Globus pallidus (tissue), 1 donor: ENCODE data around the gene DIPK2B.

Experiments
- DNase-seq: peaks from one replicate; pipeline ENCODE4 v3.0.0-alpha.2; 2015; ENCODE audit warnings: low spot score

Gene DIPK2B, protein sequence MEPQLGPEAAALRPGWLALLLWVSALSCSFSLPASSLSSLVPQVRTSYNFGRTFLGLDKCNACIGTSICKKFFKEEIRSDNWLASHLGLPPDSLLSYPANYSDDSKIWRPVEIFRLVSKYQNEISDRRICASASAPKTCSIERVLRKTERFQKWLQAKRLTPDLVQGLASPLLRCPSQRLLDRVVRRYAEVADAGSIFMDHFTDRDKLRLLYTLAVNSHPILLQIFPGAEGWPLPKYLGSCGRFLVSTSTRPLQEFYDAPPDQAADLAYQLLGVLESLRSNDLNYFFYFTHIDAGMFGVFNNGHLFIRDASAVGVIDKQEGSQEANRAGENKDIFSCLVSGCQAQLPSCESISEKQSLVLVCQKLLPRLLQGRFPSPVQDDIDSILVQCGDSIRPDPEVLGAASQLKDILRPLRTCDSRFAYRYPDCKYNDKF

DNA sequence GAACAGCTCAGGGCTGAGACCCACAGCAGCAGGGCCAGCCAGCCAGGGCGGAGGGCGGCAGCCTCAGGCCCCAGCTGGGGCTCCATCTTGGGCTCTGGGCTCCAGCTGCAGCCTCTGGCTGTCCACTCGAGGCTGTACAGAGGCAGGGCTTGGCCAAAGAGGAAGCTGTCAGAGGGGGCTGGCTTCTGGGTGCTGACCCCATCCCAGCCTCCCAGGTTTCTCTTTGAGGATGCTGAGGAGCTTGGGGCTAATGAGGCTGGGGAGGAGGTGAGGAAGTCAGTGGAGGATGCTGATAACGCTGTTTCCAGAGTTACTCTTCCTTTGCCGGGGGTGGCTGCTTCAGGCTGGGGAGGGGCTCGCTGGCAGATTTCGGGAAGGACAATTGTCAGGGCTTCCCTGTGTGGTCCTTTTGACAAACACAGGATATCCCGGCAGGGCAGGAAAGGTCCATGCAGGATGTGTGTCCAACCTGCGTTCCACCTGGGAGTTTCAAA is at the start of gene DIPK2B:
Gene DIPK2B (minus strand): TSS at position 136 of the 494 bp plus-strand sequence. CDS start 50 bp downstream, at position 86.
- DNase-seq: no peak

DNA sequence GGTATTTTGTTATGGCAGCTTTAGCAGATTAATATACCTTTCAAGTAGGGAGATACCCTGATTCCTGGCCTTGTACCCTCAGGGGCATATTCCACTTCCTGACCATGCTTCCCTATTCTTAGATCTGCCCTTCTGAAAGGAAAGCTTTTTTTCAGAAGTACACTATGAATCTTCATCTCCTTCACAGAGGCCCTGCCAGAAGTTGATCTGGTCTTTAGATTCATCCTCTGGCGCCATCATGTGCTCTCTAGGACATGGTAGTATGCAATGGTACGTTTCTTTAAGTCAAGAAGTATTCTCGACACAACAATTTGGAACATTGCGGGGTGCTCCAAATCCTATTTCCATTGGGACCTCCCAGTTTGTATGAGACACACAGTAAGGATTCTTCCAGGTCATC is 39.6 kb upstream of the DIPK2B start:
- peak; percentile 8 for DNase-seq

DNA sequence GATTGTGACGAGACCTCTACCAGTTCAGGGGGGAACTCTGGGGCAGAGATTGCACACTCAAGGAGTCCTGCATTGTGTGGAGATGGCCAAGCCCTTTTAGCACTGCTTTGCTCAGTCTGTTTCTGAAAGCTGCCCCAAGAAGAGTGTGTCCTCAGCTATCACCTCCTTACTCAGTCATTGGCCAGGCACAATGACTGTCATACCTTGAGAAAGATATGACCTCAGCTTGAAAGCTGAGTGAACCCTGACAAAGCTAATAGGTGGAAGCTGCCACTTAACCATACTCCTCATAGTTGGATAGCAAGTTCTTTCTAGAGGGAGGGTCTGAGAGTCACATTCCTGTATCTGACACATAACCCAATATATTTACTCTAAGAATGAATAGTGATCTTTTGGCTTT is 37.8 kb upstream of the DIPK2B start:
- no peak for DNase-seq

DNA sequence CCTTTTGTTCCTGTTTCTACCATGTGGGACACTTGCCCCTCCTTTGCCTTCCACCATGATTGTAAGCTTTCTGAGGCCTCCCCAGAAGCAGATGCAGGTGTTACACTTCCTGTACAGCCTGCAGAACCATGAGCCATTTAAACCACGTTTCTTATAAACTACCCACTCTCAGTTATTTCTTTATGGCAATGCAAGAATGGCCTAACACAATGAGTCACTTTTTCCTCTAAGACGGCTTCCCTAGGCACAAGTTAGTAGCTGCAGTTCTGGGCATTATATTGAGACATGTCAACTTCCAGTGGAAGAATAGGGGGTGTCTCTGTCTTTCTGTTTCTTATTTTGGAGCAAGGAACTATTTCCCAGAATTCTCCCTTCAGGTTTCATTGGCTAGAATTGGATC is 32.9 kb upstream of the DIPK2B start:
- no peak for DNase-seq

DNA sequence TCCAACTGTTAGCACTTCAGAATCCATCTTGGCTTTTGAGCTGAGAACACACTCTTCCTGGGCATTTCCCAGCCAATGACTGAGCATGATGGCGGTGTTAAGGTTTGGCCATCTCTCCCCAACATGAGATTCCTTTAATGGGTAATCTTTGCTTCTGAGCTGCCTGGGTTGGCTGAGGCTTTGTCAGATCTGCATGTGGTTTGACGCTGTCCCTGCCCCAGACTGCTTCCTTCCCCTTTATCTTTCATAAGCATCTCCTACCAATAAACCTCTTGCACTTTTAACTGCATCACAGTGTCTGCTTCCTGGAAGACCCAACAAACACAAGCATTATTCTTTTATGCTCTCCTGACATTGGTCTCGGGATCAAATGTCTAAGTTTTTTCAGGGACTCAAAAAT is 31.5 kb upstream of the DIPK2B start:
- DNase-seq: no peak

DNA sequence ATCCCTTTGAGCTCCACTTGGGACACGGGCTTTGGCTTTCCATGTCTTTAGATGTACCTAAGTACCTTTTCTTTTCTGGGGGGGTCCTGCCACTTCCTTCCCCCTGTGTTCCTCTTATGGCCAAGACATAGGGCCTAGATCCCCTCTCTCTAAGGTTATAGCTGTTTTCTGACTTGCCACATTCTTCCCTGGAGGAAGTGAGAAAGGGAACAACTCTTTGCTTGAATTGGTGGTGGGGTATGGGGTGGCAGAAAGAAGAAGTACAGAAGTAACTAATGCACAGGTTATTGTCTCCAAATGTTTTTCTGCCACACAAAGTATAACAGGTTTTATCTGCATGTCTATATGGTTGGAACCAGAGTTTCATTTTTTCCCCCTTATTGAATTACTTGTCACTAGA is 29.7 kb upstream of the DIPK2B start:
- DNase-seq: peak; percentile 11

DNA sequence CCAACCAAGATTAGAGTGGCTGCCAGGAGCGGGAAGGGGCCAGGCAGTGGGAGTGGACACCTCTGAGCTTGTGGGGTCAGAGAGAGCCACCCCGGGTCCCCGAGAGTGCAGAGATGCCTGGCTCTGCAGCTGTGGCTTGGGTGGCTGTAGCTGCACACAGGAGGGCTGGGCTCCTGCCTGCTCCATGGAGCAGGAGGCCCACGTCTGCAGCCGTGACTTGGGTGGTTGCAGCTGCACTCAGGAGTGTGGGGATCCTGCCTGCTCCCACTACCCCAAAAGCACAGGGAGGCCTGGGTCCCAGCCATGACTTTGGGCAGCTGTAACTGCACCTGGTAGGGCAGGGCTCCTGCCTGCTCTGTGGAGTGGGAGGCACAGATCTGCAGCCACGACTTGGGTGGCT is 28.7 kb upstream of the DIPK2B start:
- no peak for DNase-seq

DNA sequence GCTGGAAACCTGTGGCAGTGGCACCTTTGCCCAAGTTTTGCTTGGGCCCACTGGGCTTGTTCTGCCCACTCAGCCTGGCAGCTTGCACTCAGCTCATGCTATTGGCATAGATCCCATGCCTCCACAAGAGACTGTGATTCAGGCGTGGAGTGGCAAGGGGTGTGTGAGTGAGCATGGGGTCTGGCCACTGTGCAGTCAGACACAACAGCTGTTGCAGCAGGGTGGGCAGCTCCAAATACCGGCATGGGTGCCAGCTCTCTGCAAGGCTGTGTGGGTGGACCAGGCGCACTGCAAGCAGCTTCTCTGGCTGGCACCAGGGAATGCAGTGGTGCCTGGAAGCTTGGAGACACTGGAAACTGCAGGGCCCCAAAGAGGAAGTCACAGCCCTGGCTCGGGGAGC is 27.4 kb upstream of the DIPK2B start:
- no peak for DNase-seq

DNA sequence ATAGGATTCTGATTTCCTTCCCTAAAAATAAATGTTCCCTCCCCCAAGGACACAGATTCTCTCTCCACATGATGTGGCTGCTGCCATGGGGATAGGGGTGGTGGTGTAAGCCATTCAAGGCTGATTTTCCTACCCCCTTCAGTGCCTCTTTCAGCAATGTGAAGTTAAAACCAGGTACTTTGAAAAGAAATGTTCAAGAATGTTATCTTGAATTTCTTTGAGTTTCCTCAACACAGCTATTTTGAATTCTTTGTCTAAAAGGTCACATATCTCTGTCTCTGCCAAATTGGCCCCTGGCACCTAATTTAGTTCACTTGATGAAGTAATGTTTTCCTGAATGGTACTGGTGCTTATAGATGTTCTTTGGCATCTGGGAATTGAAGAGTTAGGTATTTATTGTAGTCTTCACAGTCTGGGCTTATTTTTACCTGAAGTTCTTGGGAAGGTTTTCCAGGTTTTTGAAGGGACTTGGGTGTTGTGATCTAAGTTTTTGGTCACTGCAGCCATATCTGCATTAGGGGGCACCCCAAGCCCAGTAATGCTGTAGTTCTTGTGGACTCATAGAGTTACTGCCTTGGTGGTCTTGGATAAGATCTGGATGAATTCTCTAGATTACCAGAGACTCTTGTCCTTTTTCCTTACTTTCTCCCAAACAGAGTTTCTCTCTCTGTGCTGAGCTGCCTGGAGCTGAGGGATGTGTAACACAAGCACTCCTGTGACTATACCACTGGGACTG is 7.6 kb upstream of the DIPK2B start:
- no peak for DNase-seq

DNA sequence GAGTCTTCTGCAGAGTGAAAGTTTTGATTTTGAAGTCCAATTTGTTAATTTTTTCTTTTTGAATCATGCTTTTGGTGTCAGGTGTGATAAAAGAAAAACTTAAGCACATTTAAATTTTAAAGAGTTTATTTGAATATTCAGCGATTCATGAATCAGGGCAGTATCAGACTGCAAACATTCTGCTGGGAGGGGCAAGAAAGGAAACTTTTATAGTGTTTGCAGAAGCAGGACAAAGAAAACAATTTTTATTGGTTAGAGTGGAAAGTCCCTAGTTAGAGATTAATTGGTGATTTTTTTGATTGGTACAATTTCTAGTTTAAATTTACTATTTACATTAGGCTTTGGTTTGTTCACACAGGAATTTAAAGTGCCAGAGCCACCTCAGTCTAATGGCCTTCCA is 1.5 kb upstream of the DIPK2B start:
- DNase-seq: no peak

DNA sequence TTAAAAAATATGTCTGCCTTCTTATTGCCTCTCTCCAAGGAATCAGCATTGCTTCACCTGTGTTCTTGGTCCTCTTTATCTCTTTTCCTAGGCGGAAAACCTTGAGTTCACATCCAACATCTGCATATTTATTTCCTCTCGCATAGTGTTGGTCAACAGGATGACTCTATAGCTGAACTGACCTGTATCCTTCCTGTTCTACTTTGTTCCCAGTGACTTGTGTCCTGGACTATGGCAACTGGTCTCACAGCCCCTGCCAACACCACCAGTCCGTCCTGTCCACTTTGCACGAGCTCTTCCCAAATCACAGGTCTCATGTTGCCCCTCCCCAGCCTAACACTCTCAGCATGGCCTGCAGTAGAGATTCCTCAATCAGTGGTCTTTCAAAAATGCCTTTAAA is 2.0 kb downstream of the DIPK2B start:
- no peak for DNase-seq

DNA sequence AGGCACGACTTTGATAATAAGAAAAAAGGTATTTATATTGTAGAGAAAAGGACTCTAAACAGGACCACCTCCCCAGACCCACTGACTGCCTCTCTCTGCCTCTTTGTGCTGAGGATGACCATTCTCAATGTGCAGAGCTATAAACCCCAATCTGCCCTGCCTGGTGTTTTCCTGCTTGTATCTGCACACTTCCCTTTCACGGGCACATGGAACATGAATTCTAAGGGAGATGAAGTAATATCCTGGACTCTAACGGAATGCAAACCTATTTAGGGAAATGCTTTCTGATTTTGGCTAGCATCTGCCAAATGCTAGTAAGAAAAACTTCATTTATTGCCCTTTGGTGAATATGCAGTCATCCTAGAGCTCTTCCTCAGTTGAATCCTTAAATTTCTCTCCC is 2.4 kb downstream of the DIPK2B start:
- DNase-seq: no peak

DNA sequence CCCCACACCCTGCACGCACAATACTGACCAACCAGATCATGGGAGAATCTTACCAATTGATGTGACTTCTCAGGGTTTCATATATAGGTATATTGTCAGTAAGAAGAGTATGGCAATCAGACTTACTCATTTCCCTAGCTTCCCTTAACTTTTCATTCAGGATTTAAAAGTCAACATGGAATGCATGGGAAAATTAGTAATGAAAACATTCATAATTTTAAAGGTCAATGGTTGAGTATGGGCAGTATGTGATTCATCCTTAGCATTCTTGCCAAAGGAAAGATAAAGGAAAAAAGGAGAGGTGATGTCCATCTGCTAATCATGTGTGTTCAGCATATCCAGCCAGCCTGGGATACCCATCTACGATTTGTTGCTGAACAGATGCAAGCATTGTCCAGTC is 4.0 kb downstream of the DIPK2B start:
- no peak for DNase-seq

DNA sequence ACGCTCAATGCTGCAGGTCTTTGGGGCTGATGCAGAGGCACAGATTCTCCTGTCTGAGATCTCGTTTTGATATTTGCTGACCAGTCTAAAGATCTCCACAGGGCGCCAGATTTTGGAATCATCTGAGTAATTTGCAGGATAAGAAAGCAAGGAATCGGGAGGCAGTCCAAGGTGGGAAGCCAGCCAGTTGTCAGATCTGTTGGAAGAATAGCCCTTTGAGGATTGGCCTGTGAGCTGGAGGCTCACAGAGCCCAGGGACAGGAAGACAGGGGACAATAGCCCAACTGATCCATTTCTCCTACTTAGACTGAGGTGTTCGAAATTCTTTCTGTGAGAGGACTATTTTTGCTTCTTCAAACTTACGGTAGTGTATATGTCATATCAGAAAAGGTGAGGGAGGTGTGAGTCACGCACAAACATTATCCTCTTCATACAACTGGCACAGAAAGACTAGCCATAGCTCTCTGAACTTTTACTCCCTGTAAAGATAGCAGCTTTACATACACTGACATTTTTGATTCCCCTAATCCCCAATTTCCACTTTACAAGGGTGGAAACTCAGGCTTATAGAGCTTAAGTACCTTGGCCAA is 8.8 kb downstream of the DIPK2B start:
- DNase-seq: peak; percentile 83

DNA sequence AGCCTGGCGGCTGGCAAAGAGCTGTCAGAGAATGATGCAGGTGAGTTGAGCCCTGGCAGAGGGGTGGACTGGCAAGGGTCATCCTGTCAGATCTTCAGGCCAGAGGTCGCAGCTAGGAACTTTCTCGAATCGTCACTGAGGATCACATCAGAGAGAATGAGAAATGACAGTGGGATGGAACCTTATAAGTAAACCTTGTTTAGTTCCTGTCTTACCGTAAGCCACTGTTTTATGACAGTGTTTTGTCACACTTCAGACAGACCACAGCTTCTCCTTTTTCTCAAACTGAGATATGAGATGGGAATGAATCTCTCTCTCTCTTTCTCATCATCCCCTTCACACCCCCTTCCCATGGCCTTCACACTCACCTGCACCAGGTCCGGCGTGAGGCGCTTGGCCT is 9.3 kb downstream of the DIPK2B start:
- no peak for DNase-seq

DNA sequence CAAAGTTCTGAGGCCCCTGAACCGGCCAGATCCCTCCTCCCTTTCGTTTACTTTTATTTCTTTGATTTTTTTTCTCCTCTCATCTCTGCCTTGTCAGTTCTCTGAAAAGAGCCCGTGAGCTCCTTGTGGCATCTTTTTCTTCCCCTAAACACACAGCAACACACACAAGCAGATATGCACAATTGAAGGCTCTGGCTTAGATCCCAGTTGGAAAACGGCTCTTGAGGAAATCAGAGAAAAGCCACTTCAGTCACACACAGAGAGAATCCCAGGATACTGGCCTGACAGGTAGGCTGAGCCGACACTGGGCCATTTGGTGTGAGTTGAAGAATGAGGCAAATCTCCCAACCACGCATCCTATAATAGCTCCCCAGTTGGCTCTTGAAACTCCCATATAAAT is 12.9 kb downstream of the DIPK2B start:
- peak; percentile 55 for DNase-seq

DNA sequence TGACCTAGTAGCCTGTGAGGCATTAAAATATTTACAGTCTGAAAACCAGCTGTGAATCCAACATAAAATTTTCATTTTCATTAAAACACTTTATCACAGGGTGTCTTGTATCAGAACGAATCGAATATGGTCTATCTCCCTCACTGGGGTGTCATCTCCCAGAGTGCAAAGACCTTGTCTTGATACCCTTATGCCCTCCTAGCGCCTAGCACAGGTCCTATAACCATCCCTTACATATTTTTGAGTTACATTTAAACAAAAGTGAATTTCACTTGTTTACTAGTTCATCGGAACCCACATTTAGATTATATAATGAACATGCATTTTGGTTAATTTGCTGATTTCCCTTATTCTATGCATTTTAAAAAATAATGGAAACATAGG is 14.0 kb downstream of the DIPK2B start:
- no peak for DNase-seq

DNA sequence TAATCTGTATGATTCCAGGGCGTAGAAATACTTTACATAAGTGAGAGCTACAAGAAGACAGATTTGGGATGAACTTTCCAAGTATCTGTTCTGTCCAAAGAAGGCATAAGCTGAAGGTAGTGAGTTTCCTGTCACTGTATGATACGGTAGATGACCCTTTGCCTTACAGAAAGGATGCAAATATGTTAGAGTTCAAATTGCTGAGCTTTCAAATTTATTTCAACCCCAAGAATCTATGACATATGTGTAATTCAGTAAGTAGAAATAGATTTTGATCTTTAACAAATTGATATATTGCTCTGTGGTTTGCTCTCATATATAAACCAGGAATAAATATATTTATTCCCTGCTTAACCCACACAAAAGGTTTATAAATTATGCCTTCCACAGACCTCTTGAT is 16.5 kb downstream of the DIPK2B start:
- no peak for DNase-seq

DNA sequence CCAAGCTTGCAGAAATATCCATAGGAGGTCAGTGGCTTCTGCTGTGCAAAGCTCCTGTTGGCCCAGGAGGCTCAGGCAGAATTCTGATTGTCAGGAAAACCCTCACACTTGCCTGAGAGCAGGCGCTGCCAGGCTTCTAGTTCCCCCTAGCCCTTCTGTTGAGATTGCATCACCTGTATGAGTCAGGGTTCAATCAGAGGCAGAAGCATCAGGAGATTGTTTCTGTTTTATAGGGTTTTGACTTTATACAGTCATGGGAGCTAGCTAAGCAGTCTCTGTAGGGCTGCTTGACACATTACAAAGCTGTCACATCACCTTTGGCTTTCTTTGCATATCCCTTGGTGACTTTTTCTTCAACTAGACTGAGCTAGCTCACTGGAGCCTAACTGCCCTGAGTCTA is 27.8 kb downstream of the DIPK2B start:
- DNase-seq: no peak

DNA sequence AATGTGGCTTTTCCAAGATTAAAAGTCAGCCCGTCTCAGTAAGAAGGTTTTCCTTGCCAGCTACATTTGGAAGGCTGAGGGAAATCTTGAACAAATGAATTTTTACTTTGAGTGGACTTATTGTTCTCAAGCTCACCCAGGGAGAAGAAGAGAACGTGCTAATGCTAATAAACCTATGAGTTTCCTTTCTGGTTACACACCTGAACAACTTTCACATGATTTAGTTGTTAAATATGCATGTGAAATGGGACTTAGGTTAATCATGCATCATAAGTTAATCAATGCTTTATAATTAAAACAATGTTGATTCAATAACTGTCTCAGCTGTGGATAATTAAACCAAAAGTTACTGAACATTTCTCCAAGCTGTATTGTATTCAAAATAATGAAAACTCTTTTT is 33.9 kb downstream of the DIPK2B start:
- DNase-seq: no peak

DNA sequence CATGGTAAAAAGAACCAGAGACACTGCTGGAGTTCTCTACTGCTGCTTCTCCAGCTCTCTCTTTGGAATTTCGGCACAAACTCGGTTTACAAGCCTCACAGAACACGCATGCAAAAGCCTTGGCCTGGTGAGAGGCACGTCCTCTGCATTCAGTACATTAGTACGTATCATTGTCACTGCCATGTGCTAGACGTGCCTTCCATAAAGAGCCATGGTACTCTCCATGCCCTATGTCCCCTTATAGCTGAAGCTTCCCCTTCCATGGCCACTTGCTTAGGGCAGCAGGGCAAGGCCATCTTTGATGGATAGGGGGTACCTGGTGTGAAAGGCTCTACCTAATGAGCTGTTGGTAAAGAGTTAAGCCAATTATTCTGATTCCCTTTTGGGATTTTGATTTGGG is 35.0 kb downstream of the DIPK2B start:
- DNase-seq: no peak

DNA sequence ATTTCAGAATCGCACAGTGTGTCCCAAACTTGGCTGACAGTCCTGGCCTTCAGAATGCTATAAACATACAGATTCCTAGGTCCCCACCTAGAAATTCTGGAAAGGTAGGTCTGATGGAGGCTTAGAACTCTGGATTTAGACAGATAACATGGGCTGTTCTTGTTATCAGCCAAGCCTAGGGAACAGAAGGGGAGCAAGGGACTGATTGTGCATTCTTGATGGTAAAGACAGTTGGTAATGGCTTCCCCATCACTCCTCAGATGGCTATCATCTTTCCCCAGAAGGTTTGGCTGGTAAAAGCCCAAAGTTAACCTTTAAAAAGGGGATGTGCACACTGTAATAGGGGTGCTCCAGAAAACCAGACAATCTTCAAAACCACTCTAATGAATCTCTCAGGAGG is 35.7 kb downstream of the DIPK2B start:
- DNase-seq: no peak

DNA sequence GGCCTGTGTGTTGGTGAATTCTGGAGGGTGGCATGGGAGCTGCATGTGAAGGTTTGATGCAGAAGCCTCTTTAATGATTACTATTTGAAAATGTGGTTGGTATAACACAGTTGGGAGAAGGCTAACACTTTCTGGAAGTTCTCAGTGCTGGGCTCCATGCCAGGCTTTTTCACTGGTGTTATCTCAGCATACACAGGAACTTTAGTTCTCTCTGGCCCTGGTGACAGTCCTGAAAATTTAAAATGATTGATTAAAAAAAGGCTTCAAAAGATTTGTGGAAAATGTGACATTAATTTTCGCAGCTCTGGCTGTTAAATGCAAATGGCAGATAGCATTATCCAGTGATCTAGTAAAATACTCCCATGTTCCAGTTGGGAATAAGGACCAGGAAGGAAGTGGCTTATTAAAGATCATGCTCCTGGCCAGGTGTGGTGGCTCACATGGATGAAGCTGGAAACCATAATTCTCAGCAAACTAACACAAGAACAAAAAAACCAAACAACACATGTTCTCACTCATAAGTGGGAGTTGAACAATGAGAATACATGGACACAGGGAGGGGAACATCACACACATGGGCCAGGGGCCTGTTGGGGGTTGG is 36.6 kb downstream of the DIPK2B start:
- DNase-seq: no peak
